Mesothelial cell of epicardium (in vitro differentiated cells): ENCODE data around the gene B4GALT5. TPM values are rescaled to one million over a fixed set of nuclear protein-coding genes. Genes with fewer than 3 reads are reported as not detected.

Source experiments
- DNase-seq, 2 experiments: peaks; one replicate each; pipeline ENCODE4 v3.0.0; 2021; ENCODE audit warnings: low spot score in 2 of 2; ENCODE audit not compliant: unreplicated experiment in 2 of 2
- H3K27ac Mint-ChIP-seq: 2 replicates; pipeline ENCODE4 v1.8.0; 2021; ENCODE audit warnings: mixed read lengths
- H3K27me3 Mint-ChIP-seq: 2 replicates; pipeline ENCODE4 v1.8.0; 2021; ENCODE audit warnings: low read depth, mixed read lengths
- H3K36me3 Mint-ChIP-seq: 2 replicates; pipeline ENCODE4 v1.8.0; 2021; ENCODE audit warnings: mixed read lengths
- H3K4me1 Mint-ChIP-seq: 2 replicates; pipeline ENCODE4 v1.8.0; 2021; ENCODE audit warnings: mixed read lengths
- H3K4me3 Mint-ChIP-seq: 2 replicates; pipeline ENCODE4 v1.8.0; 2021; ENCODE audit warnings: mild to moderate bottlenecking, moderate library complexity, mixed read lengths
- H3K9me3 Mint-ChIP-seq: 2 replicates; pipeline ENCODE4 v1.8.0; 2021; ENCODE audit warnings: mixed read lengths
- CTCF ChIP-seq: fragments of 200-600 bp; sonication (generic); IDR thresholded peaks from one replicate; pipeline ENCODE4 v1.5.0; 2021; ENCODE audit warnings: antibody characterized with exemption; ENCODE audit not compliant: unreplicated experiment
- total RNA-seq: library from RNA; stranded (reverse); gene quantifications from 3 replicates; pipeline ENCODE4 v1.2.1, GENCODE V29; 2021

Gene B4GALT5
- total RNA-seq, 1 donor from 2014 or later: 52.6 TPM

- peak overlapping the region; percentile 71 for H3K27ac Mint-ChIP-seq
- H3K4me3 Mint-ChIP-seq: no peak overlapping the region
- DNase-seq: no peak
- TF ChIP-seq CTCF: no peak
- no peaks in the 10 kb centered on the region for H3K36me3 Mint-ChIP-seq
- H3K9me3 Mint-ChIP-seq: no peaks in the 10 kb centered on the region
- H3K4me1 Mint-ChIP-seq: peaks cover 66% of the 10 kb centered on the region
- no peaks in the 10 kb centered on the region for H3K27me3 Mint-ChIP-seq
Observed at GRCh38 chr20:49590163-49591017, 123.3 kb downstream of the B4GALT5 start.

GRCh38 chr20:49589747-49590146 lies 123.9 kb downstream of the B4GALT5 start:
- no peaks in the 10 kb centered on the region for H3K36me3 Mint-ChIP-seq
- H3K9me3 Mint-ChIP-seq: no peaks in the 10 kb centered on the region
- H3K27me3 Mint-ChIP-seq: no peaks in the 10 kb centered on the region
- DNase-seq: no peak
- H3K27ac Mint-ChIP-seq: peak overlapping the region; percentile 71
- TF ChIP-seq CTCF: no peak
- peaks cover 65% of the 10 kb centered on the region for H3K4me1 Mint-ChIP-seq
- H3K4me3 Mint-ChIP-seq: no peak overlapping the region

GRCh38 chr20:49587111-49587570 lies 126.5 kb downstream of the B4GALT5 start:
- DNase-seq: no peak

GRCh38 chr20:49585585-49586245 lies 128.0 kb downstream of the B4GALT5 start:
- H3K4me3 Mint-ChIP-seq: no peak overlapping the region
- H3K27me3 Mint-ChIP-seq: no peaks in the 10 kb centered on the region
- TF ChIP-seq CTCF: no peak
- H3K36me3 Mint-ChIP-seq: peaks cover 5% of the 10 kb centered on the region
- peak overlapping the region; percentile 37 for H3K27ac Mint-ChIP-seq
- H3K9me3 Mint-ChIP-seq: peaks cover 7% of the 10 kb centered on the region
- peaks cover 58% of the 10 kb centered on the region for H3K4me1 Mint-ChIP-seq
- DNase-seq: no peak

More at GRCh38 chr20:49587111-49587570, 126.5 kb downstream of the B4GALT5 start:
- TF ChIP-seq CTCF: no peak
- no peak overlapping the region for H3K4me3 Mint-ChIP-seq
- peaks cover 5% of the 10 kb centered on the region for H3K36me3 Mint-ChIP-seq
- H3K27me3 Mint-ChIP-seq: no peaks in the 10 kb centered on the region
- H3K9me3 Mint-ChIP-seq: peaks cover 7% of the 10 kb centered on the region
- peaks cover 61% of the 10 kb centered on the region for H3K4me1 Mint-ChIP-seq
- H3K27ac Mint-ChIP-seq: peak overlapping the region; percentile 60

GRCh38 chr20:49584418-49585382 lies 129.0 kb downstream of the B4GALT5 start:
- DNase-seq: no peak
- TF ChIP-seq CTCF: no peak
- no peak overlapping the region for H3K4me3 Mint-ChIP-seq
- H3K36me3 Mint-ChIP-seq: peaks cover 5% of the 10 kb centered on the region
- peaks cover 7% of the 10 kb centered on the region for H3K9me3 Mint-ChIP-seq
- H3K4me1 Mint-ChIP-seq: peaks cover 61% of the 10 kb centered on the region
- H3K27ac Mint-ChIP-seq: peak overlapping the region; percentile 68
- H3K27me3 Mint-ChIP-seq: no peaks in the 10 kb centered on the region
